ENCODE results near the gene PECR.

- TF ChIP-seq CTCF (tag by site-specific recombination; IDR thresholded peaks at IDR 0.05), result no peak
- no peak for TF ChIP-seq ZNF311 (tag by site-specific recombination; IDR thresholded peaks at IDR 0.05; ENCODE audit: borderline replicate concordance)
- no peak for TF ChIP-seq ZBTB44 (tag by site-specific recombination; IDR thresholded peaks at IDR 0.05)
- no peak for TF ChIP-seq ZNF350 (tag by site-specific recombination; IDR thresholded peaks at IDR 0.05)
- TF ChIP-seq ZNF248 (tag by site-specific recombination; IDR thresholded peaks at IDR 0.05), result no peak
- TF ChIP-seq ZNF157 (tag by site-specific recombination; IDR thresholded peaks at IDR 0.05), result no peak
- no peak for TF ChIP-seq ZNF148 (tag by site-specific recombination; IDR thresholded peaks at IDR 0.05; ENCODE audit: borderline replicate concordance)
- TF ChIP-seq ZNF664 (tag by site-specific recombination; IDR thresholded peaks at IDR 0.05), result no peak
- no peak for TF ChIP-seq ZBTB21 (tag by site-specific recombination; IDR thresholded peaks at IDR 0.05)
- no peak for TF ChIP-seq PATZ1 (tag by site-specific recombination; IDR thresholded peaks at IDR 0.05)
- TF ChIP-seq ZNF114 (tag by site-specific recombination; IDR thresholded peaks at IDR 0.05), result no peak
- no peak for TF ChIP-seq GLIS2 (tag by site-specific recombination; IDR thresholded peaks at IDR 0.05)
- no peak for TF ChIP-seq ZNF221 (tag by site-specific recombination; IDR thresholded peaks at IDR 0.05; ENCODE audit: borderline replicate concordance)
Measured at GRCh38 chr2:216051350-216051749, 30.3 kb downstream of the PECR start.
